Measurements from ENCODE around the gene RUNX1.
"Not testable (repeated sequence)": the region's sequence is repeated elsewhere in the genome, so short reads cannot be mapped to it uniquely, and the experiment has no call there.

Gene RUNX1

GRCh38 chr21:34994766-34995631, 54.1 kb downstream of the RUNX1 start:
- FAIRE-seq (no peak), DNase-seq (ENCODE audit: low spot score) (no peak)

DNA sequence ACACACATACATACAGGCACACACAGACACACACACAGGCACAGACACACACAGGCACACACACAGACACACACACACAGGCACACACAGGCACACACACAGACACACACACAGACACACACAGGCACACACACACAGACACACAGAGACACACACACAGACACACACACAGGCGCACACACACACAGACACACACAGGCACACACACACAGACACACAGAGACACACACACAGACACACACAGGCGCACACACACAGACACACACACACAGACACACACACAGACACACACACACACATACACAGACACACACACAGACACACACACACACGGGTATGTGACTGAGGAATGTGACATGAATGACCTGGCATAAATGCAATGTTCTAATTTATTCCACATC, 55.6 kb downstream of the RUNX1 start:
- FAIRE-seq, result peak; percentile 97
- not testable (repeated sequence) for DNase-seq (ENCODE audit: low spot score)

DNA sequence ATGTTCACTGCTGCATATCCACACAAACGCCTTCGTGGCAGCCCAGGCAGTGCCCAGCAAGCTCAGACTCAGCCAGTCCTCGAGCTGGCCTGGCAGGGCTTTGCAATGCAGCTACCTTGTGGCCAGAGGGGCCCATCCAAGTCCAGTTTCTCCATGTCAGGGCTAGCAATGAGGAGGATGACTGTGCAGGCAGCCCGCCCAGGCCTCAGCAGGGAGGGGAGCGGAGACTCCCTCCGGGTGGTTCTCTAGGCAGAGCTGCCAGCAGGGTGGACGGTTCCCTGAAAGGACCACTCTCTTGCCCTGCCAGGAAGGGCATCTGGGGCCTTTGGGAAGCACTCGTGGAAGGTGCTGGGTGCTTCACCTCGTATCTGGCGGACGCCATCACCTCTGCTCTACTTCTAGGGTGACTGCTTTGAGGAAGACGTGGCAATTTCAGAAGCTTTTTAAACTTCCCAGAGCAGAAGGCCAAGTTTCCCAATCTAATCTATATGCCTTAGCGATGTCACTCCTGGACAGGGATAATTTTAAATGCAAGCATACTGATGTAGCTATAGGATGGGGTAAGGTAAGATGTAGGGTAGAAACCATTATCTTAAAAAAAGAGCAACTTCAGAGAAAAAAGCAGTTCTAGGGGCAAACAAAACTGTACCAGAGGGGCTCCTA, 56.2 kb downstream of the RUNX1 start:
- no peak for FAIRE-seq
- DNase-seq (ENCODE audit: low spot score), result no peak

DNA sequence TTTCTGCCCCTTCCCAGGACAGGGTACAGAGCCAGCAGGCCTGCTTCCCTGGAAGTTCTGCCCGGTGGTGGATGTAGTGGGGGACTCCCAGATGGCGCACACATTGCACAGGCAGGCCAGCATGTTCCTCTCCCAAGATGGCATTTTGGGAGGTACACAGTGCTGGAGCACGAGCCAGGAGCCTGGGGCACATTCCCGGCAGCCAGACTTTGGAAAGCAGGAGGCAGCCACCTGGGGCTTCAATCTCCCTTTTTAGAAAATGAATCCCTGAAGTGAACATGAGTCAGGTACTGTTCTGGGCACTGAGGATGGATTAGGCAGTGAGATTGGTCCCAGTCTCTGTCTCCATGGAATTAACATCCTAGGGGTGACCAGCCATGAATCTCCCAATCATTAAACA, 56.9 kb downstream of the RUNX1 start:
- DNase-seq (ENCODE audit: low spot score), result no peak
- FAIRE-seq, result no peak

DNA sequence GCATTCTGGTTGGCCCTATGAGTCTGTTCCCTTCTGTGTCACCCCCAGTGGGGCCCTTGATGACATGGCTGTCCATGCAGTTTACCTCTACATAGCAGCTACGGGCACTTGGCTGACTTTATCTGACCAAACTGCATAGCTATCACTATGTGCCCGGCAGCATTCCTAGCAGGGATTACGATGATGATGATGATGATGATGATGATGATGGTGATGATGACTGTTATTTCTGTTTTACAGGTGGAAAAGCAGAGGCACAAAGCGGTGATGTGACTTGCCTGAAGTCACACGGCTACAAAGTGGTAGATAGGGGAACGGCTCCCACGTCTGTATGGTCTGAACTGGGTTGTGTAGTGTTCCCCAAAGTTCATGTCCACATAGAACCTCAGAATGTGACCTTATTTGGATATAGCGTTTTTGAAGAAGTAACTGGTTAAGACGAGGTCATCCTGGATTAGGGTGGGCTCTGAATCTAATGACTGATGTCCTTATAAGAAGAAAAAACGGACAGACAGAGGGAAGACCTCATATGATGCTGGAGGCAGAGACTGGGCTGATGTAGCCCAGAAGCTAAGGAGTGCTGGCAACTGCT, 57.6 kb downstream of the RUNX1 start:
- FAIRE-seq (no peak), DNase-seq (ENCODE audit: low spot score) (no peak)

DNA sequence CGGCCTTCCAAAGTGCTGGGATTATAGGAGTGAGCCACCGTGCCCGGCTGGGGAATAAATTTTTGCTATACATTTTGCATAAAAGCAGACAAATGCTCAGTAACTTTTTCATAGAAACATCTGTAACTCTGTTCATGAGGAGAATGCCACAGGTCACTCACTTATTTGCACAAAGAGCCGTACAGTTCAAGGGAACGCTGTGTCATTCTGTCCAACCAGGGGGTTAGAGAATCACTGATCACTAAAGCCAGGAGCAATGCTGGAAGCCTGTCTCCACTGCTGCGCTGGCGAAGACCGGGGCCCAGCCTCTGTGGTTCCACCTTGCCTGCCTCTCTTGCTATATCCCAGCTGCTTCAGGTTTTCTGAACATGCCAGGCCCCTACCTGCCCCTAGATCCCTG, 58.3 kb downstream of the RUNX1 start:
- FAIRE-seq, result no peak
- no peak for DNase-seq (ENCODE audit: low spot score)

DNA sequence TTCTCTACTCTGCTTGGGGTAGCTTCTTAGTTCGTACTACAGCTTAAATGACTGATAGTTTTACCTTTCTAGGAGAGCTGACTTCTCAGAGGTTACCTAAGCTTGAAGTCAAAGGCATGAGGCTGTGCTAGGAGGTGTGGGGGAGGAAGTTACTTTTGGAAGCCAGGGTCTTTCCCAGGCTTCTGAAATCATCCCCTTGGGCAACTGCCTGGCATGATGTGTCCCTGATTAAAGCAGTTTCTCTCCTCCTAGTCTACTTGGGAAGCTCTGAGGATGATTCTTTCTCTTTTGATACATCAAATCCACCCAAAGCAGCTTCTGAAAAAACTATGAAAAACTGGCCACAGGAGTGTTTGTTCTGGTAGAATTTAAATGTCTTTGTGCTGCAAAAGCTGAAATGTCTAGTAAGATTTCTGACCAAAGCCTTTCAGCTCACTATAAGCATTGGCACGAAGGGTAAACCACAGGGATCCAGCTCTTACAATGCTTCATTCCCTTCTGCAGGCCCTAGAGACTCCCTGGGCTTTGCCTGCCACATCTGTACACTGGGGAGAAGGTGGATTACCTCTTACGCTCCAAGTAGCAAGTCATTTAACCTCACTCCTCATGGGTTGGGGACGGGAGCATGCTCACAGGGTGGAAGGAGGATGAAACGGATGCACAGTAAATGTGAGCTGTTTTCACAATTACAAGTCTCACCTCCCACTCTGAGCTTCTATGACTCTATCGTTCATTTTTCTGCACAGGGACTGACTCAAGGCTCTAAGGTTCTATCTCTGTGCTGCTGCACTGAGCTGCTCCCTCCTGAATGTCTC, 59.6 kb downstream of the RUNX1 start:
- DNase-seq (ENCODE audit: low spot score), result no peak
- no peak for FAIRE-seq

- no peak for DNase-seq (ENCODE audit: low spot score)
- no peak for FAIRE-seq
Measured at GRCh38 chr21:34988625-34989024, 60.5 kb downstream of the RUNX1 start.

DNA sequence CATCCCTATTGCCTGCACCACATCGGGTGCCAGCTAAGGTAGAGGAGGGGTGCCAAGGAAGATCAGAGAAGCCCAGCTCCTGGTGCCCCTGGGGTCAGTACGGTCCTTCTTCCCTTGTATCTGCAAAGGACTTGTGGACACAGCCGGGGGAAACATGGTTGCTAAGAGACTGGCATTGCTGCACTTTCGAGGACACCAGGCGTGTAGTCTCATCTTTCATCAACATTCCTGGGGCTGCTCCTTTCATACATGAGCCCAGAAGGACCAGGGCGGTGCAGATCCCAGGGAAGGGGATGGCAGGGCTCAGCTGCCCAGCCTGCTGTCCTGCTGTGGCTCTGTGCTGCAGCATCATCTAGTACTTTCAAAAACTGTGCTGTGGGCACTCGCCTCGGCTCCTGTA, 61.0 kb downstream of the RUNX1 start:
- FAIRE-seq (no peak), DNase-seq (ENCODE audit: low spot score) (no peak)

- FAIRE-seq (no peak), DNase-seq (ENCODE audit: low spot score) (no peak)
Measured at GRCh38 chr21:34987501-34988072, 61.5 kb downstream of the RUNX1 start.

DNA sequence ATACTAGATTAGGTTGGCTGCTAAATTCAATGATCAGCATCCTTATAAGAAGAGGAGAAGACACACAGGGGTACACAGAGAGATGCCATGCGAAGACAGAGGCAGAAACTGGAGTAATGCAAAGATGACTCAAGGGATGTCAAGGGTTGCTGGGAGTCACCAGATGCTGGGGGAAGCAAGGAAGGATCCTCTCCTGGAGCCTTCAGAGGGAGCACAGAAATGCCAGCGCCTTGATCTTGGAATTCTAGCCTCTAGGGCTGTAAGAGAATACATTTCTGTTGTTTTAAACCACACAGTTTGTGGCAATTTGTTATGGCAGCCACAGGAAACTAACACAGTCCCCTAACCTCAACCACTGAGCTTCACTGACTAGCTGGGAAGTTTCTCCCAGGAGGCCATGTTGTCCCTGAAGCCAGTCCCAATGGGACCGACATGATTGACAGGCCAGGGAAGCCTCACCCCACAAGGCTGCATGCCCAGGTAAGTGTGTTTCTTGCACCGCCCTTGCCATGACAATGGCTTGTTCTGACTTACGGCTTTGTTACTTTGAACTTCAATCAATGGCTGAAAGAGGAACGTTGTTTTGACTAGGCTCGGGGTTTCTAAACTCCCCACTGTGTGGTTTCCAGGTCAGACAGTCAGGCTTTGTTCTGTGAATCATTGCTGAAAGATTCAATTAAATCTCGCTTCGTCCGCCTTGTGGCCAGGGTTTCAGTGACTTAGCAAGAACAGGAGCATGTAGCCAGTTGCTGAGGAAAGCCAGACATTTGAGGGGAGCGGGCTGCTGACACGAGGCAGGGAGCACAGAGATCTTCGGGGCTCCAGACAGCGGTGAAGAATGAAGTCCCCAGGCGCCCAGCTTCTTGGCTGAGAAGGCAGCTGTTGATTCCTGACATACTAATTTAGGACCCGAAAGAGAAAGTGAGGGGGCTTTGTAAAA, 62.3 kb downstream of the RUNX1 start:
- DNase-seq (ENCODE audit: low spot score), result peak; percentile 62

GRCh38 chr21:34984356-34985058, 64.6 kb downstream of the RUNX1 start:
- no peak for DNase-seq (ENCODE audit: low spot score)
- no peak for FAIRE-seq

More for the DNA sequence above, 62.3 kb downstream of the RUNX1 start:
- no peak for FAIRE-seq

GRCh38 chr21:34983680-34984086, 65.4 kb downstream of the RUNX1 start:
- FAIRE-seq (no peak), DNase-seq (ENCODE audit: low spot score) (no peak)

GRCh38 chr21:34981791-34982190, 67.3 kb downstream of the RUNX1 start:
- no peak for FAIRE-seq
- no peak for DNase-seq (ENCODE audit: low spot score)

DNA sequence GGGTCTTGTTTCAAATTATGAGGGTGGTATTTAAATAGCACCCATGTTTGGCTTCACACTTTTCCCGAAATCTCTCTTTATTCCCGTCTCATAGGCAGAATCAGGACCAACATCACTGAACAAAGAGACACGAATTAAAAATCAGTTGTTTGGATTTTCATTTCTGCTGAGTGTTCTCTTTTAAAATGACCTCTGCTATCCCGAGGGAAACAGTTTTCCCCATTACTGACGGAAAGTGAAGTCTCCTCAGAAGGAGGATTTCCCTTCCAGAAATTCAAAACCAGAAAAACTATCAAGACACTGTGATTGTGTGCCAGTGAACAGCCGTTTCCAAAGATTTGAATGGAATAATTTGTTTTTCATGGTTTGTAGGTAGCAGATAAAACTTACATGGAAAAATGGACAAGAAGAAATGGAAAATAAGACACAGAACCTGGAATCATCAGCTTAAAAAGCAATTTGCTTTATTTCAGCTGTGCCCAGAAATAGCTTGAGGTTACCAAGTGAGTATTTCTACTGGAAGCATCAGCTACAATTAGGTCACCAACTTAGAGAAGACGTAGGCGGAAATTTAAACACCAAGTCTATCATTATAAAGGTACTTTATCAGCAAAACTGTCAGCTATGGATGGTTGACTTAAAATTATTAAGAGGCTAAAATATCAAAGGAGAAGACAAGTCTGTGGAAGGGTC, 68.5 kb downstream of the RUNX1 start:
- FAIRE-seq, result no peak
- no peak for DNase-seq (ENCODE audit: low spot score)

- FAIRE-seq (no peak), DNase-seq (ENCODE audit: low spot score) (no peak)
Measured at GRCh38 chr21:34979383-34979782, 69.7 kb downstream of the RUNX1 start.

GRCh38 chr21:34977333-34977732, 71.8 kb downstream of the RUNX1 start:
- no peak for DNase-seq (ENCODE audit: low spot score)
- no peak for FAIRE-seq

- FAIRE-seq, result no peak
- DNase-seq (ENCODE audit: low spot score), result no peak
Measured at GRCh38 chr21:34974162-34974981, 74.7 kb downstream of the RUNX1 start.
